ENCODE measurements around the gene GLRA1. TPM values are rescaled to one million over a fixed set of nuclear protein-coding genes. Genes with fewer than 3 reads are reported as not detected.

Gene GLRA1
- total RNA-seq, 1 experiment from 2014 or later: not detected

DNA sequence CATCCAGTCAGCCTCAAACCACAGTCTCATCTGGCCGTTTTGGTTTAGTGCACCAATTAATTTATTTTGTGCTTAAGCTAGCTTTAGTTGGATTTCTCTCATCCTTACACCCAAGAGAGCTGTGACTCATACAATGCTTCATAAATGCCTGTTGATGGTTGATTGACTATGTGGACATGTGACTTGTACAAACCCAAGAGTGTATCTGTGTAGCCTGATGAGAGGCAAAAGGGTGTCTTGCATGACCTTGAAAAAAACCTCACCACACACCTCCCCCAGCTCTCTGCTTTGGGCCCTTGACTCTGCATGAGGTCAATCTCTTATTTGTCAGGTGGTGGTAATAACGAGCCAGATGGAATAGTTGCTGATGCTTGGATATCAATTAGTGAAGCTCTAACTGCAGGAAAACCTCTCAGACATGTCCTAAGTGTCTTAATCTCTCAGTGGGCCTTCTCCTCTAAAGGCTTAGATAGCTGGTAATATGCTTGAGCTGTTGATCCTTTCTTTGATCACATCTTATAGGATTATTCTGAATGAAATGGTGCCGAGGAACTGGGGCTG, 10.6 kb upstream of the GLRA1 start:
- no TSS peak for BruUV-seq (replicated peaks)
- Histone ChIP-seq H3K27me3 (ENCODE audit: control insufficient read depth, insufficient read depth, low read length) (no peaks in the 10 kb centered on the region), H3K4me1 (ENCODE audit: control insufficient read depth, insufficient read depth, low read length) (no peaks in the 10 kb centered on the region), H3K9me3 (ENCODE audit: control insufficient read depth, insufficient read depth, low read depth, low read length) (peaks cover 6% of the 10 kb centered on the region; the same call in 1 of the 2 replicates), H3K27ac (ENCODE audit: low read length) (no peak overlapping the region), H3K4me3 (ENCODE audit: low read depth in 2 of 2, low read length in 2 of 2) (no peak overlapping the region), H3K36me3 (ENCODE audit: control insufficient read depth, insufficient read depth, low read length) (no peaks in the 10 kb centered on the region)
- ATAC-seq (no peak), DNase-seq (ENCODE audit: low read depth, low spot score) (no peak)
- CTCF ChIA-PET: no interaction called here
- intact Hi-C loops (cut with micrococcal nuclease; ENCODE audit: unreplicated experiment): no loop called here
- in situ Hi-C loops (cut with HindIII; ENCODE audit: low pct_unique_long_range_greater_than_20kb, low sequenced_read_pairs): no loop called here
- POLR2A ChIA-PET: no interaction called here
- TF ChIP-seq, protein P1, sequence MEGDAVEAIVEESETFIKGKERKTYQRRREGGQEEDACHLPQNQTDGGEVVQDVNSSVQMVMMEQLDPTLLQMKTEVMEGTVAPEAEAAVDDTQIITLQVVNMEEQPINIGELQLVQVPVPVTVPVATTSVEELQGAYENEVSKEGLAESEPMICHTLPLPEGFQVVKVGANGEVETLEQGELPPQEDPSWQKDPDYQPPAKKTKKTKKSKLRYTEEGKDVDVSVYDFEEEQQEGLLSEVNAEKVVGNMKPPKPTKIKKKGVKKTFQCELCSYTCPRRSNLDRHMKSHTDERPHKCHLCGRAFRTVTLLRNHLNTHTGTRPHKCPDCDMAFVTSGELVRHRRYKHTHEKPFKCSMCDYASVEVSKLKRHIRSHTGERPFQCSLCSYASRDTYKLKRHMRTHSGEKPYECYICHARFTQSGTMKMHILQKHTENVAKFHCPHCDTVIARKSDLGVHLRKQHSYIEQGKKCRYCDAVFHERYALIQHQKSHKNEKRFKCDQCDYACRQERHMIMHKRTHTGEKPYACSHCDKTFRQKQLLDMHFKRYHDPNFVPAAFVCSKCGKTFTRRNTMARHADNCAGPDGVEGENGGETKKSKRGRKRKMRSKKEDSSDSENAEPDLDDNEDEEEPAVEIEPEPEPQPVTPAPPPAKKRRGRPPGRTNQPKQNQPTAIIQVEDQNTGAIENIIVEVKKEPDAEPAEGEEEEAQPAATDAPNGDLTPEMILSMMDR (IDR thresholded peaks at IDR 0.05): no peak
- TF ChIP-seq POLR2AphosphoS5 (IDR thresholded peaks at IDR 0.05; ENCODE audit: low read depth, low read length) (no peak), TCF7L2 (IDR thresholded peaks at IDR 0.05; ENCODE audit: low read depth, low read length) (no peak), SIN3A (IDR thresholded peaks at IDR 0.05; ENCODE audit: borderline replicate concordance, insufficient read depth, low read depth, low read length) (no peak)
- TF ChIP-seq, protein P2, sequence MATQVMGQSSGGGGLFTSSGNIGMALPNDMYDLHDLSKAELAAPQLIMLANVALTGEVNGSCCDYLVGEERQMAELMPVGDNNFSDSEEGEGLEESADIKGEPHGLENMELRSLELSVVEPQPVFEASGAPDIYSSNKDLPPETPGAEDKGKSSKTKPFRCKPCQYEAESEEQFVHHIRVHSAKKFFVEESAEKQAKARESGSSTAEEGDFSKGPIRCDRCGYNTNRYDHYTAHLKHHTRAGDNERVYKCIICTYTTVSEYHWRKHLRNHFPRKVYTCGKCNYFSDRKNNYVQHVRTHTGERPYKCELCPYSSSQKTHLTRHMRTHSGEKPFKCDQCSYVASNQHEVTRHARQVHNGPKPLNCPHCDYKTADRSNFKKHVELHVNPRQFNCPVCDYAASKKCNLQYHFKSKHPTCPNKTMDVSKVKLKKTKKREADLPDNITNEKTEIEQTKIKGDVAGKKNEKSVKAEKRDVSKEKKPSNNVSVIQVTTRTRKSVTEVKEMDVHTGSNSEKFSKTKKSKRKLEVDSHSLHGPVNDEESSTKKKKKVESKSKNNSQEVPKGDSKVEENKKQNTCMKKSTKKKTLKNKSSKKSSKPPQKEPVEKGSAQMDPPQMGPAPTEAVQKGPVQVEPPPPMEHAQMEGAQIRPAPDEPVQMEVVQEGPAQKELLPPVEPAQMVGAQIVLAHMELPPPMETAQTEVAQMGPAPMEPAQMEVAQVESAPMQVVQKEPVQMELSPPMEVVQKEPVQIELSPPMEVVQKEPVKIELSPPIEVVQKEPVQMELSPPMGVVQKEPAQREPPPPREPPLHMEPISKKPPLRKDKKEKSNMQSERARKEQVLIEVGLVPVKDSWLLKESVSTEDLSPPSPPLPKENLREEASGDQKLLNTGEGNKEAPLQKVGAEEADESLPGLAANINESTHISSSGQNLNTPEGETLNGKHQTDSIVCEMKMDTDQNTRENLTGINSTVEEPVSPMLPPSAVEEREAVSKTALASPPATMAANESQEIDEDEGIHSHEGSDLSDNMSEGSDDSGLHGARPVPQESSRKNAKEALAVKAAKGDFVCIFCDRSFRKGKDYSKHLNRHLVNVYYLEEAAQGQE (IDR thresholded peaks at IDR 0.05; ENCODE audit: insufficient read depth in 1 of 2, low read depth in 2 of 2, low read length in 1 of 2): no peak

DNA sequence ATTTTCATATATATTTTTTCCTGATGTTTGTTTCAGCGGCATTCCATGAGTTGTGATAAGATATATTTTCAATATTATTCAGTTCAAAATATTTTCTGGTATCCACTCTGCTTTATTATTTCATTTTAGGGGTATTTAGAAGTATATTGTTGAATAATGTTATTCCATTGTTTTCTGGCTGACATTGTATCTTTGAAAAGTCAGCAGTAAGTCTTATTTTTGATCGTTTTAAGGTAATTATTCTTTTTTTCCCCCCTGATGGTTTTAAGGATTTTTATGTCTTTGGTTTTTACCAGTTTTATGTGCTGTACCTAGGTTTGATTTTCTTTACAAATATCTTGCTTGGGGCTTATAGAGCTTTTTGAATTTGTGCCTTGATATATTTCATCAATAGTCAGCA, 6.6 kb upstream of the GLRA1 start:
- CTCF ChIA-PET: no interaction called here
- no peaks in the 10 kb centered on the region for H3K27me3 ChIP-seq (ENCODE audit: control insufficient read depth, insufficient read depth, low read length)
- H3K4me3 ChIP-seq (ENCODE audit: low read depth in 2 of 2, low read length in 2 of 2): no peak overlapping the region
- intact Hi-C loops (cut with micrococcal nuclease; ENCODE audit: unreplicated experiment) (no loop called here), in situ Hi-C loops (cut with HindIII; ENCODE audit: low pct_unique_long_range_greater_than_20kb, low sequenced_read_pairs) (no loop called here)
- DNase-seq (ENCODE audit: low read depth, low spot score): no peak
- H3K9me3 ChIP-seq (ENCODE audit: control insufficient read depth, insufficient read depth, low read depth, low read length): peaks cover 6% of the 10 kb centered on the region; the same call in 1 of the 2 replicates
- TF ChIP-seq, protein P2 (IDR thresholded peaks at IDR 0.05; ENCODE audit: insufficient read depth in 1 of 2, low read depth in 2 of 2, low read length in 1 of 2): no peak
- TF ChIP-seq TCF7L2 (IDR thresholded peaks at IDR 0.05; ENCODE audit: low read depth, low read length): no peak
- no peaks in the 10 kb centered on the region for H3K4me1 ChIP-seq (ENCODE audit: control insufficient read depth, insufficient read depth, low read length)
- POLR2A ChIA-PET: no interaction called here
- no peak overlapping the region for H3K27ac ChIP-seq (ENCODE audit: low read length)
- BruUV-seq (replicated peaks): no TSS peak
- no peaks in the 10 kb centered on the region for H3K36me3 ChIP-seq (ENCODE audit: control insufficient read depth, insufficient read depth, low read length)
- no peak for ATAC-seq
